Measurements from ENCODE around the gene CFAP54.

GRCh38 chr12:96809522-96809921 lies 320.1 kb downstream of the CFAP54 start:
- TF ChIP-seq CTCF (IDR thresholded peaks at IDR 0.05) (no peak), POLR2AphosphoS5 (IDR thresholded peaks at IDR 0.05; ENCODE audit: low read depth, low read length) (no peak), REST (IDR thresholded peaks at IDR 0.05; ENCODE audit: insufficient read depth in 1 of 2, low read depth in 2 of 2, low read length in 1 of 2) (no peak), SIN3A (IDR thresholded peaks at IDR 0.05; ENCODE audit: borderline replicate concordance, insufficient read depth, low read depth, low read length) (no peak), TCF7L2 (IDR thresholded peaks at IDR 0.05; ENCODE audit: low read depth, low read length) (no peak)
